HG03060 (cell line): ENCODE data around the gene ZNF780A.
"Not testable (repeated sequence)": the region's sequence is repeated elsewhere in the genome, so short reads cannot be mapped to it uniquely, and the experiment has no call there.

Experiments used
- ATAC-seq: cut with Tn5 transposase; IDR thresholded peaks from one replicate; pipeline ENCODE4 v1.9.1; 2021; ENCODE audit warnings: low read depth, moderate number of reproducible peaks; ENCODE audit not compliant: unreplicated experiment

The ZNF780A gene

GRCh38 chr19:40088299-40089047, 2.3 kb downstream of the ZNF780A start:
- no peak for ATAC-seq

- ATAC-seq, result no peak
Observed at GRCh38 chr19:40084948-40085347, 5.8 kb downstream of the ZNF780A start.

GRCh38 chr19:40081411-40081810, 9.3 kb downstream of the ZNF780A start:
- ATAC-seq, result no peak

GRCh38 chr19:40080289-40080688, 10.5 kb downstream of the ZNF780A start:
- ATAC-seq, result no peak

GRCh38 chr19:40078377-40078776, 12.4 kb downstream of the ZNF780A start:
- ATAC-seq, result no peak

- no peak for ATAC-seq
Observed at GRCh38 chr19:40070058-40070457, 20.7 kb downstream of the ZNF780A start.

GRCh38 chr19:40059624-40060023, 31.1 kb downstream of the ZNF780A start:
- ATAC-seq, result no peak

- ATAC-seq, result no peak
Observed at GRCh38 chr19:40057166-40057565, 33.6 kb downstream of the ZNF780A start.

GRCh38 chr19:40056505-40056904, 34.2 kb downstream of the ZNF780A start:
- ATAC-seq, result no peak

GRCh38 chr19:40055832-40056504, 34.8 kb downstream of the ZNF780A start, which contains the start of gene ZNF780B:
ZNF780B (minus strand) TSS chr19:40056231; CDS start chr19:40050332, 5,899 bp downstream.
- ATAC-seq, result no peak

GRCh38 chr19:40055049-40055448, 35.7 kb downstream of the ZNF780A start:
- no peak for ATAC-seq

GRCh38 chr19:40054632-40055031, 36.1 kb downstream of the ZNF780A start:
- no peak for ATAC-seq

- no peak for ATAC-seq
Observed at GRCh38 chr19:40053491-40053890, 37.3 kb downstream of the ZNF780A start.

- not testable (repeated sequence) for ATAC-seq
Observed at GRCh38 chr19:40041718-40042117, 49.0 kb downstream of the ZNF780A start.

GRCh38 chr19:40038047-40038446, 52.7 kb downstream of the ZNF780A start:
- not testable (repeated sequence) for ATAC-seq

- no peak for ATAC-seq
Observed at GRCh38 chr19:40035996-40036395, 54.7 kb downstream of the ZNF780A start.

- ATAC-seq, result no peak
Observed at GRCh38 chr19:40033989-40034560, 56.7 kb downstream of the ZNF780A start.

GRCh38 chr19:40026597-40026970, 64.2 kb downstream of the ZNF780A start:
- no peak for ATAC-seq

GRCh38 chr19:40025938-40026596, 64.7 kb downstream of the ZNF780A start:
- ATAC-seq, result no peak

GRCh38 chr19:40023969-40024368, 66.8 kb downstream of the ZNF780A start:
- no peak for ATAC-seq
